SK-N-SH treated with all-trans-retinoic acid at 6 μM for 48 hours (cell line): ENCODE measurements around the gene ILKAP.

Experiments used
- CSRNP3 ChIP-seq: fragments of 250-450 bp; sonication (Bioruptor Pico); IDR thresholded peaks from 2 replicates; pipeline ENCODE4 v1.5.1; 2021; ENCODE audit warnings: mild to moderate bottlenecking, moderate library complexity
- PATZ1 ChIP-seq: fragments of 250-450 bp; sonication (Bioruptor Pico); IDR thresholded peaks from 2 replicates; pipeline ENCODE4 v1.8.0; 2020; ENCODE audit warnings: mild to moderate bottlenecking, moderate library complexity, borderline replicate concordance
- RARB ChIP-seq: fragments of 250-450 bp; sonication (Bioruptor Pico); IDR thresholded peaks from 2 replicates; pipeline ENCODE4 v1.8.0; 2021; ENCODE audit warnings: mild to moderate bottlenecking, moderate library complexity
- TCF4 ChIP-seq: fragments of 250-450 bp; sonication (Bioruptor Pico); IDR thresholded peaks from 2 replicates; pipeline ENCODE4 v1.8.0; 2021; ENCODE audit warnings: mild to moderate bottlenecking, moderate library complexity, borderline replicate concordance
- TOX ChIP-seq: fragments of 250-450 bp; sonication (Bioruptor Pico); IDR thresholded peaks from 2 replicates; pipeline ENCODE4 v1.8.0; 2021; ENCODE audit warnings: mild to moderate bottlenecking, moderate library complexity, borderline replicate concordance
- ZC3H10 ChIP-seq: fragments of 250-450 bp; sonication (Bioruptor Pico); IDR thresholded peaks from 2 replicates; pipeline ENCODE4 v1.5.1; 2021; ENCODE audit warnings: mild to moderate bottlenecking, moderate library complexity
- ZFP3 ChIP-seq: fragments of 250-450 bp; sonication (Bioruptor Pico); IDR thresholded peaks from 2 replicates; pipeline ENCODE4 v1.5.0; 2020; ENCODE audit warnings: mild to moderate bottlenecking, moderate library complexity
- ZNF565 ChIP-seq: fragments of 450-650 bp; formaldehyde crosslinking; conservative IDR thresholded peaks from 2 replicates; pipeline ENCODE4 v1.5.0; 2020; ENCODE audit warnings: low read depth, mild to moderate bottlenecking, moderate library complexity
- ZNF70 ChIP-seq: fragments of 450-650 bp; formaldehyde crosslinking; IDR thresholded peaks from 2 replicates; pipeline ENCODE4 v1.5.0; 2020; ENCODE audit warnings: mild to moderate bottlenecking, moderate library complexity

GRCh38 chr2:238183821-238184220, 19.7 kb downstream of the ILKAP start:
- no peak for TF ChIP-seq ZC3H10 (CRISPR knock-in tag)
- no peak for TF ChIP-seq ZNF565 (CRISPR knock-in tag)
- no peak for TF ChIP-seq ZNF70
- no peak for TF ChIP-seq ZFP3
- no peak for TF ChIP-seq CSRNP3 (CRISPR knock-in tag)
- TF ChIP-seq TOX (CRISPR knock-in tag): no peak
- TF ChIP-seq PATZ1 (CRISPR knock-in tag): no peak
- no peak for TF ChIP-seq RARB (CRISPR knock-in tag)
- TF ChIP-seq TCF4: no peak
